ENCODE results near the gene IL1R2.
A peak's percentile ranks its signal among the peaks of the same experiment; 100 is the strongest.

The IL1R2 gene

GRCh38 chr2:101956465-101957438 lies 35.0 kb upstream of the IL1R2 start:
- Histone ChIP-seq H3K4me3 (ENCODE audit: low read length in 2 of 2) (no peak overlapping the region), H2AK5ac (ENCODE audit: low read depth, low read length) (no peak overlapping the region), H2BK12ac (ENCODE audit: low read length) (no peak overlapping the region), H3K4me2 (ENCODE audit: insufficient read depth, low read length, poor library complexity, severe bottlenecking) (no peak overlapping the region), H3K23ac (ENCODE audit: low read depth, low read length, poor library complexity) (no peak overlapping the region), H3K4me1 (ENCODE audit: control insufficient read depth in 2 of 2, insufficient read depth in 1 of 2, low read depth in 1 of 2, low read length in 2 of 2) (no peaks in the 10 kb centered on the region), H2BK15ac (ENCODE audit: low read length) (no peak overlapping the region), H3K9ac (ENCODE audit: low read depth, low read length, poor library complexity) (no peak overlapping the region), H3K14ac (ENCODE audit: low read length) (no peak overlapping the region), H4K91ac (ENCODE audit: low read depth, low read length, poor library complexity) (no peak overlapping the region), H3K27ac (replicated peaks; ENCODE audit: low read length) (no peak overlapping the region), H3K27me3 (ENCODE audit: control insufficient read depth in 3 of 3, insufficient read depth in 3 of 3, low read depth in 1 of 3, low read length in 3 of 3) (no peaks in the 10 kb centered on the region), H3K4ac (ENCODE audit: low read length) (no peak overlapping the region), H2AFZ (ENCODE audit: low read length) (no peak overlapping the region), H3K9me3 (replicated peaks in 1 of 2; ENCODE audit: control insufficient read depth in 2 of 2, insufficient read depth in 1 of 2, low read depth in 1 of 2, low read length in 2 of 2) (no peaks in the 10 kb centered on the region), H2BK5ac (ENCODE audit: low read length) (no peak overlapping the region), H3K18ac (ENCODE audit: low read length) (no peak overlapping the region), H4K8ac (ENCODE audit: low read depth, low read length) (no peak overlapping the region), H2BK120ac (ENCODE audit: low read depth, low read length) (no peak overlapping the region), H3K79me1 (ENCODE audit: low read depth, low read length) (no peaks in the 10 kb centered on the region), H3K36me3 (replicated peaks in 1 of 2; ENCODE audit: control insufficient read depth in 2 of 2, insufficient read depth in 2 of 2, low read length in 2 of 2) (no peaks in the 10 kb centered on the region)
- no peak for DNase-seq (ENCODE audit: low spot score)
- no CpG with 5 or more reads among the region's 4 CpGs for WGBS, 2 donors (ENCODE audit: extremely low coverage in 2 of 2, insufficient read length in 2 of 2, insufficient replicate concordance in 1 of 2)

- H2AFZ ChIP-seq (ENCODE audit: low read length), result no peak overlapping the region
- WGBS, 2 donors (ENCODE audit: extremely low coverage in 2 of 2, insufficient read length in 2 of 2, insufficient replicate concordance in 1 of 2), result no CpG with 5 or more reads among the region's 2 CpGs
- H2AK5ac ChIP-seq (ENCODE audit: low read depth, low read length), result no peak overlapping the region
- no peak overlapping the region for H4K8ac ChIP-seq (ENCODE audit: low read depth, low read length)
- DNase-seq (ENCODE audit: low spot score), result no peak
- no peak overlapping the region for H3K18ac ChIP-seq (ENCODE audit: low read length)
- H3K27me3 ChIP-seq (ENCODE audit: control insufficient read depth in 3 of 3, insufficient read depth in 3 of 3, low read depth in 1 of 3, low read length in 3 of 3), result no peaks in the 10 kb centered on the region
- no peak overlapping the region for H2BK15ac ChIP-seq (ENCODE audit: low read length)
- H3K4ac ChIP-seq (ENCODE audit: low read length), result no peak overlapping the region
- no peak overlapping the region for H4K91ac ChIP-seq (ENCODE audit: low read depth, low read length, poor library complexity)
- H3K27ac ChIP-seq (replicated peaks; ENCODE audit: low read length), result no peak overlapping the region
- H2BK120ac ChIP-seq (ENCODE audit: low read depth, low read length), result no peak overlapping the region
- no peaks in the 10 kb centered on the region for H3K36me3 ChIP-seq (replicated peaks in 1 of 2; ENCODE audit: control insufficient read depth in 2 of 2, insufficient read depth in 2 of 2, low read length in 2 of 2)
- H3K4me1 ChIP-seq (ENCODE audit: control insufficient read depth in 2 of 2, insufficient read depth in 1 of 2, low read depth in 1 of 2, low read length in 2 of 2), result no peaks in the 10 kb centered on the region
- H3K9ac ChIP-seq (ENCODE audit: low read depth, low read length, poor library complexity), result no peak overlapping the region
- H3K14ac ChIP-seq (ENCODE audit: low read length), result no peak overlapping the region
- no peaks in the 10 kb centered on the region for H3K9me3 ChIP-seq (replicated peaks in 1 of 2; ENCODE audit: control insufficient read depth in 2 of 2, insufficient read depth in 1 of 2, low read depth in 1 of 2, low read length in 2 of 2)
- H3K4me2 ChIP-seq (ENCODE audit: insufficient read depth, low read length, poor library complexity, severe bottlenecking), result no peak overlapping the region
- no peak overlapping the region for H3K23ac ChIP-seq (ENCODE audit: low read depth, low read length, poor library complexity)
- no peak overlapping the region for H2BK12ac ChIP-seq (ENCODE audit: low read length)
- no peaks in the 10 kb centered on the region for H3K79me1 ChIP-seq (ENCODE audit: low read depth, low read length)
- no peak overlapping the region for H3K4me3 ChIP-seq (ENCODE audit: low read length in 2 of 2)
- no peak overlapping the region for H2BK5ac ChIP-seq (ENCODE audit: low read length)
Measured at GRCh38 chr2:101958061-101958460, 33.7 kb upstream of the IL1R2 start.

GRCh38 chr2:101960819-101961337 lies 30.9 kb upstream of the IL1R2 start:
- no peak for DNase-seq (ENCODE audit: low spot score)
- H2BK5ac ChIP-seq (ENCODE audit: low read length), result no peak overlapping the region
- no peaks in the 10 kb centered on the region for H3K4me1 ChIP-seq (ENCODE audit: control insufficient read depth in 2 of 2, insufficient read depth in 1 of 2, low read depth in 1 of 2, low read length in 2 of 2)
- H2BK15ac ChIP-seq (ENCODE audit: low read length), result no peak overlapping the region
- no peak overlapping the region for H2BK12ac ChIP-seq (ENCODE audit: low read length)
- no peak overlapping the region for H3K9ac ChIP-seq (ENCODE audit: low read depth, low read length, poor library complexity)
- no peak overlapping the region for H4K8ac ChIP-seq (ENCODE audit: low read depth, low read length)
- H3K14ac ChIP-seq (ENCODE audit: low read length), result no peak overlapping the region
- no peak overlapping the region for H2AK5ac ChIP-seq (ENCODE audit: low read depth, low read length)
- no peak overlapping the region for H2AFZ ChIP-seq (ENCODE audit: low read length)
- H3K36me3 ChIP-seq (replicated peaks in 1 of 2; ENCODE audit: control insufficient read depth in 2 of 2, insufficient read depth in 2 of 2, low read length in 2 of 2), result no peaks in the 10 kb centered on the region
- H3K4ac ChIP-seq (ENCODE audit: low read length), result no peak overlapping the region
- no peak overlapping the region for H3K23ac ChIP-seq (ENCODE audit: low read depth, low read length, poor library complexity)
- WGBS, 2 donors (ENCODE audit: extremely low coverage in 2 of 2, insufficient read length in 2 of 2, insufficient replicate concordance in 1 of 2), result no CpG with 5 or more reads among the region's 7 CpGs
- no peaks in the 10 kb centered on the region for H3K79me1 ChIP-seq (ENCODE audit: low read depth, low read length)
- H3K18ac ChIP-seq (ENCODE audit: low read length), result no peak overlapping the region
- no peak overlapping the region for H4K91ac ChIP-seq (ENCODE audit: low read depth, low read length, poor library complexity)
- no peak overlapping the region for H3K4me2 ChIP-seq (ENCODE audit: insufficient read depth, low read length, poor library complexity, severe bottlenecking)
- H3K27ac ChIP-seq (replicated peaks; ENCODE audit: low read length), result no peak overlapping the region
- H3K27me3 ChIP-seq (ENCODE audit: control insufficient read depth in 3 of 3, insufficient read depth in 3 of 3, low read depth in 1 of 3, low read length in 3 of 3), result no peaks in the 10 kb centered on the region
- H3K4me3 ChIP-seq (ENCODE audit: low read length in 2 of 2), result no peak overlapping the region
- no peak overlapping the region for H2BK120ac ChIP-seq (ENCODE audit: low read depth, low read length)
- H3K9me3 ChIP-seq (replicated peaks in 1 of 2; ENCODE audit: control insufficient read depth in 2 of 2, insufficient read depth in 1 of 2, low read depth in 1 of 2, low read length in 2 of 2), result no peaks in the 10 kb centered on the region

- H2BK15ac ChIP-seq (ENCODE audit: low read length), result no peak overlapping the region
- H4K8ac ChIP-seq (ENCODE audit: low read depth, low read length), result no peak overlapping the region
- H3K27me3 ChIP-seq (ENCODE audit: control insufficient read depth in 3 of 3, insufficient read depth in 3 of 3, low read depth in 1 of 3, low read length in 3 of 3), result no peaks in the 10 kb centered on the region
- H2AK5ac ChIP-seq (ENCODE audit: low read depth, low read length), result no peak overlapping the region
- H3K14ac ChIP-seq (ENCODE audit: low read length), result no peak overlapping the region
- H2BK120ac ChIP-seq (ENCODE audit: low read depth, low read length), result no peak overlapping the region
- H4K91ac ChIP-seq (ENCODE audit: low read depth, low read length, poor library complexity), result no peak overlapping the region
- no peak overlapping the region for H2BK12ac ChIP-seq (ENCODE audit: low read length)
- no peaks in the 10 kb centered on the region for H3K36me3 ChIP-seq (replicated peaks in 1 of 2; ENCODE audit: control insufficient read depth in 2 of 2, insufficient read depth in 2 of 2, low read length in 2 of 2)
- H3K23ac ChIP-seq (ENCODE audit: low read depth, low read length, poor library complexity), result no peak overlapping the region
- no peaks in the 10 kb centered on the region for H3K4me1 ChIP-seq (ENCODE audit: control insufficient read depth in 2 of 2, insufficient read depth in 1 of 2, low read depth in 1 of 2, low read length in 2 of 2)
- H2BK5ac ChIP-seq (ENCODE audit: low read length), result no peak overlapping the region
- H3K9me3 ChIP-seq (replicated peaks in 1 of 2; ENCODE audit: control insufficient read depth in 2 of 2, insufficient read depth in 1 of 2, low read depth in 1 of 2, low read length in 2 of 2), result no peaks in the 10 kb centered on the region
- no peak overlapping the region for H3K4me2 ChIP-seq (ENCODE audit: insufficient read depth, low read length, poor library complexity, severe bottlenecking)
- no peak overlapping the region for H3K27ac ChIP-seq (replicated peaks; ENCODE audit: low read length)
- no peak for DNase-seq (ENCODE audit: low spot score)
- H3K4ac ChIP-seq (ENCODE audit: low read length), result no peak overlapping the region
- peak overlapping the region; percentile 34 for H3K18ac ChIP-seq (ENCODE audit: low read length)
- H3K79me1 ChIP-seq (ENCODE audit: low read depth, low read length), result no peaks in the 10 kb centered on the region
- H2AFZ ChIP-seq (ENCODE audit: low read length), result no peak overlapping the region
- no peak overlapping the region for H3K4me3 ChIP-seq (ENCODE audit: low read length in 2 of 2)
- no CpG with 5 or more reads among the region's 12 CpGs for WGBS, 2 donors (ENCODE audit: extremely low coverage in 2 of 2, insufficient read length in 2 of 2, insufficient replicate concordance in 1 of 2)
- no peak overlapping the region for H3K9ac ChIP-seq (ENCODE audit: low read depth, low read length, poor library complexity)
Measured at GRCh38 chr2:101961338-101962191, 30.2 kb upstream of the IL1R2 start.
